Posterior vena cava (tissue), 2 donors: ENCODE measurements around the gene FAT3. TPM values are rescaled to one million over a fixed set of nuclear protein-coding genes. Genes with fewer than 3 reads are reported as not detected.

ENCODE experiments used
- DNase-seq: peaks from one replicate; pipeline ENCODE4 v3.0.0-alpha.2; 2020; ENCODE audit warnings: low spot score
- intact Hi-C, 2 donors: fragments of 100-400 bp; cut with DNase I; formaldehyde crosslinking; loops; one replicate each; pipeline versions ENCODE4 v1.14.1 to v1.14.2; 2022 to 2023
- total RNA-seq, 2 donors: library from RNA; stranded (reverse); fragmentation: NEBNext Ultra II Directional; extraction: Animal tissue kit (Norgen Biotek cat#: 25700); gene quantifications; one replicate each; pipeline ENCODE4 v1.2.1, GENCODE V29; 2021
- donor health status: DM: yes; HTN: yes; CAD: no.
- donor health status: DM: yes; HTN: yes; CAD: no.

The FAT3 gene
- total RNA-seq, 2 donors from 2014 or later = 38.6 to 40.5 TPM

GRCh38 chr11:92226331-92227229 is 2.0 kb downstream of the FAT3 start:
- intact Hi-C loops = loop anchor here (5.0 to 10.0 kb wide), 2 partner anchors 108 to 1141 kb away; no protein-coding TSS in a partner anchor

DNA sequence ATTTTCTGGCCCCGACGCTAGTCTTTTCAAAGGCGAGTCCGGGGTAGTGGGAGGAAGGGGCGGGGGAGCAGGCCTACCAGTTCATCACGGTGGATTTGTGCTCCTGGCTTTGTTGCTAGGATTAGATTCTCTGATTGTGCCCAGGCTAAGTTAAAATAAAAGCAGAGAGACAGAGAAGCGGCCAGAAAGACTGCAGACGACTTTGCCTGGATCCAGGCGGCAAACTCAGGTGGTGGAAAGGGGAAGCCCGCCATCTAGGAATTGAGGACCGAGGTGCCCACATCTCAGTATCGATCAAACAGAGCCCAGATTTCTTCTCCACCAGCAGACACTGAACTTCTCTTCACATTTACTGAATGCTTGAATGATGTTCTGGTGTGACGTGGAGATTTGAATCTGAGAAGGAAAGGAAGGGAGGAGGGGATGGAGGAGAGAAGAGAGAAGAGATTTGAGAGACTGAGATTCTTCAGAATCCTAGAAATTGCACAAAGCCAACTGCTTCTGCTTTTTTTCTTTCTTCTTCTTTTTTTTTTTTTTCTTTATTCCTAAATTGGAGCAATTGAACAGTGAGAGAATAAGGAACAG is 2.7 kb downstream of the FAT3 start:
- intact Hi-C loops = loop anchor here (5.0 to 10.0 kb wide), 2 partner anchors 107 to 1140 kb away; no protein-coding TSS in a partner anchor
- DNase-seq = no peak

More at GRCh38 chr11:92226331-92227229, 2.0 kb downstream of the FAT3 start:
- peak; percentile 86 for DNase-seq

- DNase-seq = no peak
- intact Hi-C loops = loop anchor here (5.0 to 10.0 kb wide), 2 partner anchors 107 to 1139 kb away; no protein-coding TSS in a partner anchor
Measured at GRCh38 chr11:92227959-92228935, 3.6 kb downstream of the FAT3 start.

DNA sequence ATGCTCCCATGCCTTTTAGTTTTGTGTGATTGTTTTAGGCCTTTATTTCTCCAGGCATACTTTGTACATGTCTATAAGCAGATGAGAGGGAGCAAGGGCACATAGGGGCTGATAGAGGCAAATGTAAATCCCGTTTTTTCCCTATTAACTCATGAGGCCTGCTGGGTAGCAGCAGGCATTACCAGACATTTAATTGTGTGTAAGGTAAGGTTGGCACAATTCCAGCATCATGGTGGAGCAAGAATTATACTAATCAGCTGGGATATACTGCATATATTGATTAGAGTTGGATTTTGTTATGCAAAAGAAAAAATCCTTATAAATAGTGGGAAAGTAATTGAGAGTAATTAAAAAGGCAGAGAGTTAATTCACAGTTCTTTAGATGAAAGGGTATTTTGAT is 12.2 kb downstream of the FAT3 start:
- intact Hi-C loops = no loop called here
- no peak for DNase-seq

DNA sequence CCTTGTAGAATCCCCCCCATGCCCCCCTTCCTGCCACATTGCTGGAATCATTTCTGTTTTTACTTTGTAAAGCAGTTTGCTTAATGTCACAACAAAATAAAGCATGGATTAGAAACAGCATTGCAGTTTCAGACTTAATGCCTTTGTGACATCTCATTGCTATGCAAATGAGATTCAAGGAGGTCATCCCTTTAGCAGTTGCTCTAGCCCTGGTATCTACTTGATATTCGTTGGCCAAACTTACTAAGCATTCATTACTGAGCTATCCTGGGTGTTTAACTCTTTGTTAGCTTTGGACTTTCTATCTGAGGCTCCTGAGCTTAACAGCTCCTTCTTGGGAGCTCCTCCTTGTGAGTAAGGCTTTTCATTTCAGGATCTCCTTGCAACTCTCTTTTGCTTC is 16.3 kb downstream of the FAT3 start:
- no peak for DNase-seq
- intact Hi-C loops = no loop called here

DNA sequence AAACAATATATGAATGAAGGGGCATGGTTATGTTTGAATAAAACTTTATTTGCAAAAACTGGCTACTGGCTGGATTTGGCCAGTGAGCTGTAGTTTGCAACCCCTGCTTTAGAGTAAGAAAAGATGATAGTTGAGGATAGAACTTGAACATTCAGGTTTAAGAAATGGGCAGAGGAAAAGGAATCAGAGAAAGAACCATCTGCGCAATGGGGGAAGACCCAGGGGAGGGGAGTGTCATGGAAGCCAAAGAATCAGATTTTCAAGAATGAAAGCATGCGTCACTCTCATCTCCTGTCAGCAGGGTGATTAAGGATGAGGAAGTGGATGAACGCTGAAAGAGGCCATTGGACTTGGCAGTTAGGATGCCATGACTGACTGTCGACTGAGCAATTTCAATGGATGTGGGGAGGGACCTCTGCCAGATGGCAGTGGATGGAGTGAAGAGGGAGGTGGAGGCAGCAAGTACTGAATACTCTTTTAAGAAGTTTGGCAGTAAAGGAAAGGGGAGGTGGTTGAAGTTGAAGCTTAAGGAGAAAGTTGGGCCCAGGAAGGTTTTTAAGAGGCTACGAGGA is 21.2 kb downstream of the FAT3 start:
- intact Hi-C loops = no loop called here
- DNase-seq = no peak

DNA sequence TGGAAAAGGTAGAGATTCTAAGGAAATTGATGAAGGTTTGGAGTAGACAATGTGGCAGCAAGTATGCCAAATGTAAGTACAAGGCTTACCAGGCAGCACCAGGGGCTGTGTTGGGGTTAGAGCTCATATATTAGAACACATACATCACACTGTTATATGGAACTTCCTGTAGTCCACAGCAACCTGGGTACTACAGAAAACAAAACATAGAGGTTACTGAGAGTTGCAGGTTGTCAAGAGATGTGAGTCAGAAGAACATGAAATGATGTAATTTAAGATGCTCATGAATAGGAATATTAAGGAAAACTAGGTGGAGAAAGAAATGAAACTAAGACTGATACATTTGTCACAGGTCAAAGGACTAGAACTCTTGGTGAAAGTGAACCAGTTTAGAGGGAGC is 22.0 kb downstream of the FAT3 start:
- intact Hi-C loops = no loop called here
- no peak for DNase-seq

GRCh38 chr11:92249156-92249753 is 24.6 kb downstream of the FAT3 start:
- intact Hi-C loops = no loop called here
- no peak for DNase-seq

DNA sequence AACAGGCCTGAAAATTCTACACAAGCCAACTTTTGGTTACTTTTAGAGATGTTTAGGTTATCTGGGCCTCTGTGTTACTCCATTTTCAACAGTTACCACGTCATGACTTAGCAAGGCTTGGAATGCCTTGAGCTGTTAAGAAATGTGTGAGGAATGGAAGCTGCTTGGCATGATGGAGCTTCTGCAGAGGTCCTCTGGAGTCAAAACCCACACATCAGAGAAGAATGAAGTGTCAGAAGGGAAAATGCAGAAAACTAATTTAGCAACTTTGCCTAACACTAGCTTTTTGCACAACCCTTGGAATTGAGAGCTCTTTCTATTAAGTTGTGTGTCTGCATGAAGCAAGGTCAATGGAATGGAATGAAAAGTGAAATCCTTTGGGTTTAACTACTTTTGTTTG is 27.4 kb downstream of the FAT3 start:
- DNase-seq = no peak
- intact Hi-C loops = no loop called here

DNA sequence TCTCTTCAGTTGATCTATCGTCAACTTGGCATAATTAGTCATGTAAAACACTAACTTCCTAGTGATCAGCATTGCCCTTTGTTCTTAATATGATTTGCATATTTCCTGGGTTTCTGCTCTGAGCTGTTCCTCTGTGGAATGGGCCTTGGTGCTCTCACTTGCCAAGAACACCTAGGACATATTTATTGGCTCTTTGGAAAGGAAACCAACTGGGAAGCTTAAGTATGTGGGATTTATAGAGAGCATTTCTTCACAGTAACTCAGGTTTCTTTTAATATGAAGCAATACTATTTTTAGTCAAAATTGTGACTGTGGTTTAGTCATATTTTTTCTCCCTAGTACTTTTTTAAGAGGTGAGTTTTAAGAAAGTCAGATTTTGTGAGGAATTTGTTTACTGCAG is 28.8 kb downstream of the FAT3 start:
- DNase-seq = no peak
- intact Hi-C loops = no loop called here

- DNase-seq = no peak
- intact Hi-C loops = no loop called here
Measured at GRCh38 chr11:92253945-92254344, 29.3 kb downstream of the FAT3 start.

DNA sequence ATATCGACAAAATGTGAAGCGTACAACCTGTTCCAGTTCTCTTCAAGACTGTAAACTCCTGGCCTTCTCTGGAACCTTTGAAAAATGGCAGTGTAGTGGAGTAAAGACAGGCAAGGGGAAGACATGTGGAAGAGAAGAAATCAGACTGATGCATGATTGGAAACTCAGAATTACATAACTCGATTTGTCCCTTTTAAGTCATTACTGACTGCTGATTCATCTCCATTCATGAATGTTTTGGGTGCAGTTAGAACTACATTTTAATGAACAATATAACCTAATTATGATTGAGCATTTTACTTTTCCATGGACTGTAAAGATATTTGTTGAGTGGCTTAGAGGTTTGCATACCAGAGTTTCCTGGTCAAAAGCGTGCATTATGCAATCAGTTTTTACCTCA is 32.9 kb downstream of the FAT3 start:
- intact Hi-C loops = no loop called here
- no peak for DNase-seq

DNA sequence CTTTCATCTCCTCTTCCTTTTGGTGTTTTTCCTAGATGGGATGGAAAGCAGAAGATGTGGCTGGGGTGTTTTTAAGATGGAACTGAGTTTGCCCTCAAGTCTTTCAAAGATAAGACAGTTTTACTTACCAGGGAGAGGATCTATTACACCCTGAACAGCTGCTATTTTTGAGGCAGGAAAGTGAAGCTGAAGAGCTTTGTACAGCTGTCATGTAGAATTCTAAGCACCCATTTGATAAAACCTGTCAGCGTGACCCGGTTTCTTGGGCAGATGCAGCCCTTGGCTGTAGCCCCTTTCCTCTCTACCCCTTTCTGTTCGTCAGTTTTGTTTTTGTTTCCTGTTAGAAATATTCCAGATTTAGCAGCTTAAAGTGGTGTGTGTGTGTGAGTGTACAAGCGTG is 35.2 kb downstream of the FAT3 start:
- DNase-seq = no peak
- intact Hi-C loops = no loop called here

GRCh38 chr11:92264350-92264749 is 39.7 kb downstream of the FAT3 start:
- DNase-seq = no peak
- intact Hi-C loops = no loop called here

- DNase-seq = no peak
- intact Hi-C loops = no loop called here
Measured at GRCh38 chr11:92266806-92267205, 42.2 kb downstream of the FAT3 start.

- no peak for DNase-seq
- intact Hi-C loops = no loop called here
Measured at GRCh38 chr11:92267278-92267677, 42.7 kb downstream of the FAT3 start.

DNA sequence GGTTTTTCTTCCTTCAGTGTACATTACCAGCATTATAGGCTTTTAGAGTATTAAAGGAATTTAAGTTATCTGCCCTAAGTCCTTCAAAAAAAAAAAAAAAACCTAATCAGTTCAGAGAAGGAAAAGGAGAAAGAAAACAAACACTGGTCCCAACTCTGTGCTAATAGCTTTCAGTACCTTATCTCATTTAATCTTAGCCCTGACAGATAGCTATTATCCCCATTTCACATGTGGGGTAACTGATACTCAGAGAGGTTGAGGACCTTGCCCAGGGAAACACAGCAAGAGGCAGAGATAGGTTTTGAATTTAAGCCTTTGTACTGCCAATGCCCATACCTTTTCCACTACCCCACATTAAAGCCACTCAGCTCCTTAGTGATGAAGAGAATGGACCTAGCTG is 43.4 kb downstream of the FAT3 start:
- no peak for DNase-seq
- intact Hi-C loops = no loop called here

DNA sequence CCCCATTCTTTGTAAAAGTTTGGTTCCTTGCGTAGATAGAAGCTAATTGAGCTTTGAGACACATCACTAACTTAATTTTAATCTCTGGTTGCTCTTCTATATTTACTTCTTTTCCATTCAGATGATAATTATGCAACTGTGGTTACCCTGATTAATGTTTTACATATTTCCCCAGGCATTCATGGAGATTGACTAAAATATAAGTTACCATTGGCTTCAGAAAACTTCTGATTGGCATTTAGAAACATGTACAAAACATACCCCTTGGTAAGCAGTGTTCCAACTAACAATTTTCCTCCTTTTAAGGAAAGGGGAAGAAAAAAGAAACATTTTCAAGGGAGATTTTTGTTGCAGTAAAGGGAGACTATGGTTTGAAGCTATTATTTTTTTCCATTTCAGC is 43.9 kb downstream of the FAT3 start:
- DNase-seq = no peak
- intact Hi-C loops = no loop called here

- DNase-seq = no peak
- intact Hi-C loops = no loop called here
Measured at GRCh38 chr11:92269021-92269420, 44.4 kb downstream of the FAT3 start.
